Stimulated activated CD8-positive, alpha-beta memory T cell treated with anti-CD3 and anti-CD28 coated beads, Interleukin-4, amount 100 ng/mL, for 24 hours (primary cell): ENCODE data around the gene TMEM207.

Experiments
- DNase-seq: peaks from one replicate; pipeline ENCODE4 v3.0.0-alpha.2; 2020; ENCODE audit warnings: low read depth

The TMEM207 gene

GRCh38 chr3:190444006-190444405 lies 5.7 kb downstream of the TMEM207 start:
- DNase-seq: no peak

- no peak for DNase-seq
These were observed 6.4 kb downstream of the TMEM207 start for GRCh38 chr3:190443257-190443656.

- DNase-seq: no peak
These were observed 7.5 kb downstream of the TMEM207 start for GRCh38 chr3:190442240-190442639.

- no peak for DNase-seq
These were observed 13.4 kb downstream of the TMEM207 start for GRCh38 chr3:190436331-190436730.

GRCh38 chr3:190435618-190436017 lies 14.1 kb downstream of the TMEM207 start:
- no peak for DNase-seq

GRCh38 chr3:190433626-190434025 lies 16.1 kb downstream of the TMEM207 start:
- DNase-seq: no peak

- no peak for DNase-seq
These were observed 17.5 kb downstream of the TMEM207 start for GRCh38 chr3:190432216-190432615.

- no peak for DNase-seq
These were observed 18.8 kb downstream of the TMEM207 start for GRCh38 chr3:190430906-190431305.

GRCh38 chr3:190429681-190430080 lies 20.0 kb downstream of the TMEM207 start:
- DNase-seq: no peak

- DNase-seq: no peak
These were observed 22.7 kb downstream of the TMEM207 start for GRCh38 chr3:190426806-190427507.

- DNase-seq: no peak
These were observed 23.9 kb downstream of the TMEM207 start for GRCh38 chr3:190425833-190426232.

- DNase-seq: no peak
These were observed 24.9 kb downstream of the TMEM207 start for GRCh38 chr3:190424478-190425439.

GRCh38 chr3:190424108-190424477 lies 25.6 kb downstream of the TMEM207 start:
- DNase-seq: no peak

- DNase-seq: no peak
These were observed 35.4 kb downstream of the TMEM207 start for GRCh38 chr3:190414297-190414696.

GRCh38 chr3:190404715-190405114 lies 45.0 kb downstream of the TMEM207 start:
- no peak for DNase-seq

- no peak for DNase-seq
These were observed 47.7 kb downstream of the TMEM207 start for GRCh38 chr3:190401963-190402362.

GRCh38 chr3:190399677-190400076 lies 50.0 kb downstream of the TMEM207 start:
- no peak for DNase-seq

- no peak for DNase-seq
These were observed 51.8 kb downstream of the TMEM207 start for GRCh38 chr3:190397889-190398288.

GRCh38 chr3:190396001-190396400 lies 53.7 kb downstream of the TMEM207 start:
- DNase-seq: no peak

GRCh38 chr3:190388703-190389102 lies 61.0 kb downstream of the TMEM207 start:
- DNase-seq: no peak

- DNase-seq: no peak
These were observed 62.0 kb downstream of the TMEM207 start, which contains the start of gene CLDN16 for GRCh38 chr3:190387578-190388213. Gene CLDN16, plus strand, starts transcription at chr3:190388163. Its CDS starts 167 bp downstream, at chr3:190388330.
